Liver (tissue), 9 donors: Measurements from ENCODE around the gene VPS4B. TPM values are rescaled to one million over a fixed set of nuclear protein-coding genes. Genes with fewer than 3 reads are reported as not detected.

Source experiments
- DNase-seq: peaks from one replicate; pipeline ENCODE4 v3.0.0-alpha.2; 2017; ENCODE audit warnings: low spot score
- H3K27ac ChIP-seq, 2 donors: one replicate each; pipeline ENCODE4 v1.7.0; 2013; ENCODE audit warnings: inconsistent platforms in 2 of 2, low read length in 2 of 2, control low read depth in 1 of 2, low read depth in 1 of 2, mild to moderate bottlenecking in 1 of 2
- H3K27me3 ChIP-seq, 4 donors: one replicate each; pipeline versions ENCODE4 v1.6.1 to v1.7.0; 2013; ENCODE audit warnings: low read length in 3 of 4, inconsistent platforms in 1 of 4, mild to moderate bottlenecking in 1 of 4, moderate library complexity in 1 of 4; ENCODE audit not compliant: control insufficient read depth in 4 of 4, insufficient read depth in 4 of 4
- H3K36me3 ChIP-seq, 4 donors: one replicate each; pipeline versions ENCODE4 v1.6.1 to v1.7.0; 2013; ENCODE audit warnings: low read length in 3 of 4, mild to moderate bottlenecking in 3 of 4, low read depth in 1 of 4, moderate library complexity in 1 of 4; ENCODE audit not compliant: control insufficient read depth in 4 of 4, insufficient read depth in 3 of 4
- H3K4me1 ChIP-seq, 4 donors: one replicate each; pipeline versions ENCODE4 v1.6.1 to v1.7.0; 2013; ENCODE audit warnings: low read length in 3 of 4, mild to moderate bottlenecking in 3 of 4, moderate library complexity in 1 of 4; ENCODE audit not compliant: control insufficient read depth in 4 of 4, insufficient read depth in 4 of 4
- H3K4me3 ChIP-seq, 3 donors: one replicate each; pipeline versions ENCODE4 v1.6.1 to v1.7.0; 2013; ENCODE audit warnings: low read length in 3 of 3, control low read depth in 1 of 3, low read depth in 1 of 3, mild to moderate bottlenecking in 1 of 3
- H3K9ac ChIP-seq, 2 donors: one replicate each; pipeline ENCODE4 v1.7.0; 2013; ENCODE audit warnings: low read length in 2 of 2, mild to moderate bottlenecking in 2 of 2, moderate library complexity in 2 of 2, control low read depth in 1 of 2, low read depth in 1 of 2
- H3K9me3 ChIP-seq, 4 donors: one replicate each; pipeline versions ENCODE4 v1.6.1 to v1.7.0; 2013; ENCODE audit warnings: low read length in 3 of 4; ENCODE audit not compliant: control insufficient read depth in 4 of 4
- EGR1 ChIP-seq, 2 donors: IDR thresholded peaks; 2 replicates each; pipeline ENCODE4 v1.6.1; 2016 to 2018; ENCODE audit warnings: antibody characterized with exemption in 2 of 2, low read depth in 2 of 2
- FOXA1 ChIP-seq: IDR thresholded peaks from 2 replicates; pipeline ENCODE4 v1.6.1; 2016; ENCODE audit warnings: antibody characterized with exemption
- FOXA2 ChIP-seq: IDR thresholded peaks from 2 replicates; pipeline ENCODE4 v1.6.1; 2016; ENCODE audit warnings: antibody characterized with exemption
- GABPA ChIP-seq, 2 donors: IDR thresholded peaks in 1 of 2; conservative IDR thresholded peaks in 1 of 2; 2 replicates each; pipeline ENCODE4 v1.6.1; 2016; ENCODE audit warnings: antibody characterized with exemption in 2 of 2, mild to moderate bottlenecking in 1 of 2, moderate library complexity in 1 of 2
- HNF4A ChIP-seq, 2 donors: conservative IDR thresholded peaks; 2 replicates each; pipeline ENCODE4 v1.6.1; 2016; ENCODE audit warnings: antibody characterized with exemption in 2 of 2, mild to moderate bottlenecking in 2 of 2
- HNF4G ChIP-seq: IDR thresholded peaks from 2 replicates; pipeline ENCODE4 v1.6.1; 2016; ENCODE audit warnings: antibody characterized with exemption
- JUND ChIP-seq, 2 donors: IDR thresholded peaks; 2 replicates each; pipeline ENCODE4 v1.6.1; 2016; ENCODE audit warnings: antibody characterized with exemption in 2 of 2
- NR2F2 ChIP-seq: IDR thresholded peaks from 2 replicates; pipeline ENCODE4 v1.6.1; 2016; ENCODE audit warnings: antibody characterized with exemption
- RAD21 ChIP-seq, 2 donors: IDR thresholded peaks; 2 replicates each; pipeline ENCODE4 v1.6.1; 2016; ENCODE audit warnings: antibody characterized with exemption in 2 of 2, mild to moderate bottlenecking in 2 of 2
- REST ChIP-seq: IDR thresholded peaks from 2 replicates; pipeline ENCODE4 v1.6.1; 2016; ENCODE audit warnings: antibody characterized with exemption, mild to moderate bottlenecking
- RXRA ChIP-seq, 2 donors: IDR thresholded peaks; 2 replicates each; pipeline ENCODE4 v1.6.1; 2017 to 2018; ENCODE audit warnings: antibody characterized with exemption in 2 of 2, mild to moderate bottlenecking in 1 of 2
- SP1 ChIP-seq: IDR thresholded peaks from 2 replicates; pipeline ENCODE4 v1.6.1; 2018; ENCODE audit warnings: antibody characterized with exemption, mild to moderate bottlenecking
- TAF1 ChIP-seq: conservative IDR thresholded peaks from 2 replicates; pipeline ENCODE4 v1.6.1; 2016; ENCODE audit warnings: antibody characterized with exemption, mild to moderate bottlenecking
- YY1 ChIP-seq: IDR thresholded peaks from 2 replicates; pipeline ENCODE4 v1.6.1; 2016; ENCODE audit warnings: antibody characterized with exemption, mild to moderate bottlenecking
- WGBS: extraction: QIAGEN DNeasy Blood & Tissue Kit; methylation state at CpG from one replicate; pipeline ENCODE4 v1.1.7; 2013; 5-methylcytosine and 5-hydroxymethylcytosine counted together
- polyA plus RNA-seq, 2 donors: library from polyadenylated mRNA; stranded (reverse) in 1 of 2; unstranded in 1 of 2; fragments of 200-250 nt in 1 of 2; fragments of >200 nt in 1 of 2; fragmentation: Nextera tagmentation in 1 of 2; extraction: Ambion mirVana in 1 of 2; gene quantifications; one replicate each; pipeline versions ENCODE4 v1.2.1 to v1.2.3, GENCODE V29; 2013 to 2015
- total RNA-seq, 2 donors: library from RNA; depleted of rRNA; stranded (reverse); fragments of >200 nt; gene quantifications; one replicate each; pipeline ENCODE4 v1.2.3, GENCODE V29; 2014
- TF ChIP-seq, protein P1 (sequence below): IDR thresholded peaks from 2 replicates; pipeline ENCODE4 v1.6.1; 2016; ENCODE audit warnings: antibody characterized with exemption
- TF ChIP-seq, protein P2 (sequence below): fragments of 150-350 bp; IDR thresholded peaks from 2 replicates; pipeline ENCODE4 v1.5.1; 2017; ENCODE audit warnings: improper control_type of control experiment, low read depth, low read length; ENCODE audit not compliant: missing input control
- TF ChIP-seq, protein P3 (sequence below): IDR thresholded peaks from 2 replicates; pipeline ENCODE4 v1.6.1; 2016; ENCODE audit warnings: antibody characterized with exemption
- donor health status: healthy.
- donor health status: healthy.
- donor health status: healthy.
- donor health status: healthy.
- donor health status: healthy.

Gene VPS4B
- total and polyA plus RNA-seq, 4 donors = 12.2 to 20.6 (median 18.2) TPM

DNA sequence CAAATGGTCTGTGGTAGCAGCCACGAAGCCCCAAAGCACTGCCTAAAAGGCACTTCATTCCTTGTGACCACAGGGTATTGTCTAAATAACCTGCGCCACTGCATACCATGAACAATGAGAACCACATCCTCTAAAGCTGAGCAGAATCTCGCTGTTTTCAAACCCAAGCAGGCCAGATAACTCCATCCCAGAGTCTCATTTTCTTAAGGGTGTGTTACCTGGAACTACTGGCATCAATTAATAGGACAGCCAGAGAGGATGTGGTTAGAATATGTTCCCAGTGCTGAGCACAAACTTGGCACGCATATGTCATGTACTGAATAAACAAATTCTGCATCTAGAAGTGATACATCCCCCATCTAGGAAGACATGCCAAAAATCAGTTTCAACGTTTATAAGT lies 13.0 kb downstream of the VPS4B start:
- Histone ChIP-seq H3K9me3 (no peaks in the 10 kb centered on the region), H3K9ac (no peak overlapping the region), H3K4me3 (no peak overlapping the region), H3K4me1 (peaks cover 3 to 28% (median 23%) of the 10 kb centered on the region in 4 donors), H3K36me3 (peaks cover 1 to 25% (median 18%) of the 10 kb centered on the region in 4 donors), H3K27me3 (no peaks in the 10 kb centered on the region), H3K27ac (no peak overlapping the region)
- DNase-seq = no peak
- 85% methylated on average over 5 of the region's 5 CpGs for WGBS
- TF ChIP-seq REST (no peak), SP1 (no peak), RAD21 (IDR thresholded peaks at IDR 0.05) (no peak), JUND (IDR thresholded peaks at IDR 0.05) (no peak), HNF4G (no peak), YY1 (no peak), EGR1 (IDR thresholded peaks at IDR 0.05; ENCODE audit: low read depth in 2 of 2) (no peak), NR2F2 (no peak), RXRA (IDR thresholded peaks at IDR 0.05) (no peak), FOXA2 (no peak), TAF1 (no peak), GABPA (IDR thresholded peaks at IDR 0.05 in 1 of 2, conservative IDR thresholded peaks at IDR 0.05 in 1 of 2) (no peak), FOXA1 (no peak), HNF4A (conservative IDR thresholded peaks at IDR 0.05) (no peak)
- TF ChIP-seq, protein P1, sequence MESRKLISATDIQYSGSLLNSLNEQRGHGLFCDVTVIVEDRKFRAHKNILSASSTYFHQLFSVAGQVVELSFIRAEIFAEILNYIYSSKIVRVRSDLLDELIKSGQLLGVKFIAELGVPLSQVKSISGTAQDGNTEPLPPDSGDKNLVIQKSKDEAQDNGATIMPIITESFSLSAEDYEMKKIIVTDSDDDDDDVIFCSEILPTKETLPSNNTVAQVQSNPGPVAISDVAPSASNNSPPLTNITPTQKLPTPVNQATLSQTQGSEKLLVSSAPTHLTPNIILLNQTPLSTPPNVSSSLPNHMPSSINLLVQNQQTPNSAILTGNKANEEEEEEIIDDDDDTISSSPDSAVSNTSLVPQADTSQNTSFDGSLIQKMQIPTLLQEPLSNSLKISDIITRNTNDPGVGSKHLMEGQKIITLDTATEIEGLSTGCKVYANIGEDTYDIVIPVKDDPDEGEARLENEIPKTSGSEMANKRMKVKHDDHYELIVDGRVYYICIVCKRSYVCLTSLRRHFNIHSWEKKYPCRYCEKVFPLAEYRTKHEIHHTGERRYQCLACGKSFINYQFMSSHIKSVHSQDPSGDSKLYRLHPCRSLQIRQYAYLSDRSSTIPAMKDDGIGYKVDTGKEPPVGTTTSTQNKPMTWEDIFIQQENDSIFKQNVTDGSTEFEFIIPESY = no peak
- TF ChIP-seq, protein P2, sequence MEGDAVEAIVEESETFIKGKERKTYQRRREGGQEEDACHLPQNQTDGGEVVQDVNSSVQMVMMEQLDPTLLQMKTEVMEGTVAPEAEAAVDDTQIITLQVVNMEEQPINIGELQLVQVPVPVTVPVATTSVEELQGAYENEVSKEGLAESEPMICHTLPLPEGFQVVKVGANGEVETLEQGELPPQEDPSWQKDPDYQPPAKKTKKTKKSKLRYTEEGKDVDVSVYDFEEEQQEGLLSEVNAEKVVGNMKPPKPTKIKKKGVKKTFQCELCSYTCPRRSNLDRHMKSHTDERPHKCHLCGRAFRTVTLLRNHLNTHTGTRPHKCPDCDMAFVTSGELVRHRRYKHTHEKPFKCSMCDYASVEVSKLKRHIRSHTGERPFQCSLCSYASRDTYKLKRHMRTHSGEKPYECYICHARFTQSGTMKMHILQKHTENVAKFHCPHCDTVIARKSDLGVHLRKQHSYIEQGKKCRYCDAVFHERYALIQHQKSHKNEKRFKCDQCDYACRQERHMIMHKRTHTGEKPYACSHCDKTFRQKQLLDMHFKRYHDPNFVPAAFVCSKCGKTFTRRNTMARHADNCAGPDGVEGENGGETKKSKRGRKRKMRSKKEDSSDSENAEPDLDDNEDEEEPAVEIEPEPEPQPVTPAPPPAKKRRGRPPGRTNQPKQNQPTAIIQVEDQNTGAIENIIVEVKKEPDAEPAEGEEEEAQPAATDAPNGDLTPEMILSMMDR = no peak

DNA sequence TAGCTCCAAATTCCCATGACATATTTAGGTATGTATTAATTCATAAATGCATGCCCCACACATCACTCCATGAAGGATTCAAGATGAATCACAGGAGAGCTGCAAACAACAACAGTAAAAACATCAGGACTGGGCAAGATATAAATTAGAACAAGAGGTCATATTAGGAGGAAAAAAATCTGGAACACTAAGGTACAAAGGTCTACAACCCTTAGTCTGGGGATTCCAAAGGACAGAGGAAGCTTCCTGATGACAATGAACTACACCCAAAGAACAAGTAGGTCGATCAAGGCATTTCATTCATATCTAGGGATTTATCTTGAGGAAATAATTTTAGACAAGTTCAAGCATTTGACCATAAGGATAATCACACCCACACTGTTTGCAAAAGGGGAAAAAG lies 14.5 kb downstream of the VPS4B start:
- Histone ChIP-seq H3K27me3 (no peaks in the 10 kb centered on the region), H3K4me1 (peaks cover 3 to 28% (median 23%) of the 10 kb centered on the region in 4 donors), H3K27ac (peak overlapping the region; percentile 15 to 43), H3K4me3 (no peak overlapping the region), H3K9me3 (no peaks in the 10 kb centered on the region), H3K9ac (no peak overlapping the region), H3K36me3 (peaks cover 3 to 38% (median 22%) of the 10 kb centered on the region in 4 donors)
- DNase-seq = no peak
- WGBS = 15% methylated on average over 1 of the region's 1 CpG
- peak; percentile 55 for TF ChIP-seq NR2F2
- peak in 1 of 2 donors; percentile 33 for TF ChIP-seq GABPA (IDR thresholded peaks at IDR 0.05 in 1 of 2, conservative IDR thresholded peaks at IDR 0.05 in 1 of 2)
- TF ChIP-seq, protein P3, sequence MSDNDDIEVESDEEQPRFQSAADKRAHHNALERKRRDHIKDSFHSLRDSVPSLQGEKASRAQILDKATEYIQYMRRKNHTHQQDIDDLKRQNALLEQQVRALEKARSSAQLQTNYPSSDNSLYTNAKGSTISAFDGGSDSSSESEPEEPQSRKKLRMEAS = peak; percentile 68
- no peak for TF ChIP-seq REST
- TF ChIP-seq HNF4G = peak; percentile 95
- peak in 1 of 2 donors; percentile 43 for TF ChIP-seq JUND (IDR thresholded peaks at IDR 0.05)
- TF ChIP-seq HNF4A (conservative IDR thresholded peaks at IDR 0.05) = peak; percentile 99 to 100
- peak; percentile 78 for TF ChIP-seq SP1
- TF ChIP-seq RAD21 (IDR thresholded peaks at IDR 0.05) = peak; percentile 12 to 21
- TF ChIP-seq, protein P1 = peak; percentile 36
- TF ChIP-seq YY1 = no peak
- TF ChIP-seq TAF1 = no peak
